LNCAP (cell line): ENCODE measurements around the gene RIPOR3.

Experiments
- CTCF ChIP-seq: fragments of 450-650 bp; IDR thresholded peaks from 2 replicates; pipeline ENCODE4 v1.5.1; 2017; ENCODE audit warnings: mild to moderate bottlenecking

RIPOR3 gene

GRCh38 chr20:50569864-50570836 is 121.2 kb downstream of the RIPOR3 start:
- no peak for TF ChIP-seq CTCF

GRCh38 chr20:50568549-50568942 is 122.8 kb downstream of the RIPOR3 start:
- no peak for TF ChIP-seq CTCF

- no peak for TF ChIP-seq CTCF
These were observed 123.3 kb downstream of the RIPOR3 start for GRCh38 chr20:50567860-50568548.

- TF ChIP-seq CTCF: no peak
These were observed 125.5 kb downstream of the RIPOR3 start for GRCh38 chr20:50565871-50566270.

- TF ChIP-seq CTCF: no peak
These were observed 126.0 kb downstream of the RIPOR3 start for GRCh38 chr20:50565383-50565782.

GRCh38 chr20:50563133-50563944 is 128.0 kb downstream of the RIPOR3 start:
- TF ChIP-seq CTCF: no peak

GRCh38 chr20:50562262-50562701 is 129.1 kb downstream of the RIPOR3 start:
- TF ChIP-seq CTCF: no peak
